Pancreas (tissue), 10 donors: Measurements from ENCODE around the gene ZPBP2. TPM values are rescaled to one million over a fixed set of nuclear protein-coding genes. Genes with fewer than 3 reads are reported as not detected.
"Not testable (repeated sequence)": the region's sequence is repeated elsewhere in the genome, so short reads cannot be mapped to it uniquely, and the experiment has no call there.

Experiments
- ATAC-seq, 4 donors: fragments of 200-7000 bp; cut with Tn5 transposase; one replicate each; pipeline versions ENCODE4 v1.8.0 to v1.9.1; 2020; ENCODE audit warnings: mild to moderate bottlenecking in 4 of 4, moderate library complexity in 4 of 4
- DNase-seq, 6 donors: peaks; one replicate each; pipeline ENCODE4 v3.0.0-alpha.2; 2020
- FAIRE-seq: peaks from 2 replicates; lab custom pipeline; 2012; peaks lifted over from hg19 to GRCh38; lab: Jason Lieb, UNC
- H3K27ac ChIP-seq, 4 donors: fragments of 200-600 bp; sonication (generic); 1 replicate in 3 of 4; 2 replicates in 1 of 4; pipeline versions ENCODE4 v1.5.0 to v1.8.0; 2020
- H3K27me3 ChIP-seq, 4 donors: fragments of 200-600 bp; one replicate each; pipeline ENCODE4 v1.8.0; 2021
- H3K36me3 ChIP-seq, 3 donors: fragments of 200-600 bp; sonication (generic) in 1 of 3; one replicate each; pipeline versions ENCODE4 v1.5.0 to v1.8.0; 2020 to 2021
- H3K4me1 ChIP-seq, 3 donors: fragments of 200-600 bp; one replicate each; pipeline ENCODE4 v1.8.0; 2021
- H3K4me3 ChIP-seq, 4 donors: fragments of 200-600 bp; sonication (generic) in 2 of 4; one replicate each; pipeline versions ENCODE4 v1.5.0 to v1.8.0; 2020 to 2021
- H3K9me3 ChIP-seq, 4 donors: fragments of 200-600 bp; one replicate each; pipeline ENCODE4 v1.8.0; 2021
- WGBS, 2 donors: extraction: QIAGEN DNeasy Blood & Tissue Kit; methylation state at CpG; one replicate each; pipeline ENCODE4 v1.1.7; 2013; 5-methylcytosine and 5-hydroxymethylcytosine counted together
- intact Hi-C, 3 donors: fragments of 100-400 bp; cut with DNase I; formaldehyde crosslinking; loops; one replicate each; pipeline versions ENCODE4 v1.11.1 to v1.14.2; 2022
- polyA plus RNA-seq, 2 donors: library from polyadenylated mRNA; stranded (reverse); fragments of 200-250 nt; gene quantifications; one replicate each; pipeline ENCODE4 v1.2.3, GENCODE V29; 2013
- total RNA-seq, 6 donors: library from RNA; stranded (reverse); fragmentation: NEBNext Ultra II Directional in 4 of 6; extraction: Animal tissue kit (Norgen Biotek cat#: 25700) in 4 of 6; gene quantifications; one replicate each; pipeline versions ENCODE4 v1.2.1 to v1.2.4, GENCODE V29; 2021 to 2023
- TF ChIP-seq, protein P1 (sequence below), 4 donors: fragments of 200-600 bp; sonication (generic) in 3 of 4; IDR thresholded peaks; one replicate each; pipeline versions ENCODE4 v1.5.0 to v1.8.0; 2021; ENCODE audit warnings: antibody characterized with exemption in 4 of 4
- donor health status: healthy with polysubstance abuse.
- donor health status: DM: no; HTN: no; CAD: no; lungs with moderate emphysema.
- donor health status: DM: no; HTN: no; CAD: no.
- donor health status: control.
- donor health status: control.
- donor health status: Bipolar disorder and iron deficiency.
- donor health status: DM: yes; HTN: yes; CAD: no.
- donor health status: DM: no; HTN: no; CAD: no.
- donor health status: DM: no; HTN: no; CAD: no.
- donor health status: DM: yes; HTN: yes; CAD: no.

The ZPBP2 gene
- total and polyA plus RNA-seq, 8 donors = not detected

GRCh38 chr17:39845052-39845846 is 22.8 kb upstream of the ZPBP2 start:
- Histone ChIP-seq H3K27me3 (peaks cover 0 to 8% (median 2%) of the 10 kb centered on the region in 4 donors), H3K9me3 (no peaks in the 10 kb centered on the region), H3K4me3 (no peak overlapping the region), H3K4me1 (no peaks in the 10 kb centered on the region), H3K27ac (no peak overlapping the region), H3K36me3 (no peaks in the 10 kb centered on the region)
- TF ChIP-seq, protein P1, sequence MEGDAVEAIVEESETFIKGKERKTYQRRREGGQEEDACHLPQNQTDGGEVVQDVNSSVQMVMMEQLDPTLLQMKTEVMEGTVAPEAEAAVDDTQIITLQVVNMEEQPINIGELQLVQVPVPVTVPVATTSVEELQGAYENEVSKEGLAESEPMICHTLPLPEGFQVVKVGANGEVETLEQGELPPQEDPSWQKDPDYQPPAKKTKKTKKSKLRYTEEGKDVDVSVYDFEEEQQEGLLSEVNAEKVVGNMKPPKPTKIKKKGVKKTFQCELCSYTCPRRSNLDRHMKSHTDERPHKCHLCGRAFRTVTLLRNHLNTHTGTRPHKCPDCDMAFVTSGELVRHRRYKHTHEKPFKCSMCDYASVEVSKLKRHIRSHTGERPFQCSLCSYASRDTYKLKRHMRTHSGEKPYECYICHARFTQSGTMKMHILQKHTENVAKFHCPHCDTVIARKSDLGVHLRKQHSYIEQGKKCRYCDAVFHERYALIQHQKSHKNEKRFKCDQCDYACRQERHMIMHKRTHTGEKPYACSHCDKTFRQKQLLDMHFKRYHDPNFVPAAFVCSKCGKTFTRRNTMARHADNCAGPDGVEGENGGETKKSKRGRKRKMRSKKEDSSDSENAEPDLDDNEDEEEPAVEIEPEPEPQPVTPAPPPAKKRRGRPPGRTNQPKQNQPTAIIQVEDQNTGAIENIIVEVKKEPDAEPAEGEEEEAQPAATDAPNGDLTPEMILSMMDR (IDR thresholded peaks at IDR 0.05) = no peak
- FAIRE-seq (no peak), ATAC-seq (no peak), DNase-seq (no peak)
- 65 to 66% methylated on average over 8 of the region's 8 CpGs for WGBS, 2 donors
- intact Hi-C loops = no loop called here

DNA sequence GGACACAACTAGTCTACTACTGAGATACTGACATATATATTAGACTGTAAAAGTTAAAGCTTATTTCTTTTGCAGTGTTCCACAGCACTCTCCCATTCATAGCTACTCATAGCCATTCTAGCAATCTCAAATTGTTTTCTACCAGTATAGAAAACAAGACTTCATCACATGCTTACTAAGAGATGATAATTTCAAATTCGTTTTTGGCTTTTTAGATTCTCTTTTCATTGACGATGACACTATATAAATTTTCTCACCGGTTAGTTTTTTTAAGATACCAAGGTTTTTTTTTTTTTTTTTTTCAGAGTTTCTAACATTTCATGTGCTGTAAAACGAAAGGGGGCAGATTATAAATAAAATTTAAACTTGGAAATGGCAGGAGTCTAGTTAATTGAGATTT is 21.8 kb upstream of the ZPBP2 start:
- Histone ChIP-seq H3K36me3 (no peaks in the 10 kb centered on the region), H3K4me3 (no peak overlapping the region), H3K4me1 (no peaks in the 10 kb centered on the region), H3K9me3 (no peaks in the 10 kb centered on the region), H3K27ac (no peak overlapping the region), H3K27me3 (peaks cover 0 to 8% (median 2%) of the 10 kb centered on the region in 4 donors)
- intact Hi-C loops = no loop called here
- TF ChIP-seq, protein P1 (IDR thresholded peaks at IDR 0.05) = no peak
- FAIRE-seq (no peak), DNase-seq (no peak), ATAC-seq (no peak)
- 60 to 66% methylated on average over 4 of the region's 4 CpGs for WGBS, 2 donors

DNA sequence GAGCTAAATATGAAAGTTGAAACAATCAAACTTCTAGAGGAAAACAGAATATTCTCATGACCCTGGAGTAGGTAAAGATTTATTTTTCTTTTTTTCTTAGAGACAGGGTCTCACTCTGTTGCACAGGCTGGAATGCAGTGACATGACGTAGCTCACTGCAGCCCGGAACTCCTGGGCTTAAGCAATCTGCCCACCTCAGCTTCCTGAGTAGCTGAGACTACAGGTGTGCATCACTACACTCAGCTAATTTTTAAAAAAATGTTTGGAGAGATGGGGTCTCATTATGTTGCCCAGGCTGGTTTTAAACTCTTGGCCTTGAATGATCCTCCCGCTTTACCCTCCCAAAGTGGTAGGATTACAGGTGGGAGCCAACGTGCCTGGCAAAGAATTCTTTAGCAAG is 19.4 kb upstream of the ZPBP2 start:
- intact Hi-C loops = no loop called here
- no peak overlapping the region for H3K27ac ChIP-seq
- ATAC-seq (no peak), DNase-seq (no peak), FAIRE-seq (no peak)
- TF ChIP-seq, protein P1 (IDR thresholded peaks at IDR 0.05) = no peak
- peaks cover 0 to 8% (median 2%) of the 10 kb centered on the region in 4 donors for H3K27me3 ChIP-seq
- H3K36me3 ChIP-seq = no peaks in the 10 kb centered on the region
- H3K4me3 ChIP-seq = no peak overlapping the region
- H3K4me1 ChIP-seq = no peaks in the 10 kb centered on the region
- WGBS, 2 donors = 82 to 83% methylated on average over 4 of the region's 4 CpGs
- no peaks in the 10 kb centered on the region for H3K9me3 ChIP-seq

DNA sequence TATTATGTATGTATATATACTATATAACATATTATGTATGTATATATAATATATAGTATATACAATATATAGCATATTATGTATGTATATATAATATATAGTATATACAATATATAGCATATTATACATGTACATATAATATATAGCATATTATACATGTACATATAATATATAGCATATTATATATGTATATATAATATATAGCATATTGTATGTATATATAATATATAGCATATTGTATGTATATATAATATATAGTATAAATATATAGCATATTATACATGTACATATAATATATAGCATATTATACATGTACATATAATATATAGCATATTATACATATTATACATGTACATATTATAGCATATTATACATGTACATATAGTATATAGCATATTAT is 17.8 kb upstream of the ZPBP2 start:
- H3K27me3 ChIP-seq, H3K36me3 ChIP-seq, H3K27ac ChIP-seq, intact Hi-C loops, ATAC-seq, H3K9me3 ChIP-seq, H3K4me3 ChIP-seq, H3K4me1 ChIP-seq, DNase-seq: not testable (repeated sequence)
- FAIRE-seq = peak; percentile 99

DNA sequence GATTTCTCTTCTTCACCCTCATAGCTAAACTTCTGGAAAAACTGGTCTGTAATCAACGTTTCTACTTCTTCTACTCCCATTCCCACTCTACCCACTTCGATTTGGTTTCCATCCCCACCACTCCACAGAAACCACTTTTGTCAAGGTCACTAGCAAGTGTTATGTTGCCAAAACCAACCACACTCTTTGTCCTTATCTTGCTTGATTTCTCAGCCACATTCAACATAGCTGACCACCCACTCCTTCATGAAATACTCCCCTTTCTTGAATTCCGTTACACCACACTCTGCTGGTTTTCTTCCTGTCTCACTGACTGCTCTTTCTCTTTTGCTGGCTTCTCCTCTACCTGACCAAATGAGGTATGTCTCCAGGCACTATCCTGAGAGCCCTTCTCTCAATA is 15.8 kb upstream of the ZPBP2 start:
- no peaks in the 10 kb centered on the region for H3K9me3 ChIP-seq
- 22 to 35% methylated on average over 3 of the region's 3 CpGs for WGBS, 2 donors
- FAIRE-seq (no peak), ATAC-seq (no peak), DNase-seq (no peak)
- intact Hi-C loops = no loop called here
- no peak overlapping the region for H3K4me3 ChIP-seq
- H3K27ac ChIP-seq = no peak overlapping the region
- no peaks in the 10 kb centered on the region for H3K36me3 ChIP-seq
- TF ChIP-seq, protein P1 (IDR thresholded peaks at IDR 0.05) = no peak
- H3K27me3 ChIP-seq = peaks cover 0 to 3% (median 0%) of the 10 kb centered on the region in 4 donors
- no peaks in the 10 kb centered on the region for H3K4me1 ChIP-seq
